ENCODE results near the gene SOX10. TPM values are rescaled to one million over a fixed set of nuclear protein-coding genes. Genes with fewer than 3 reads are reported as not detected.

Gene SOX10
- total RNA-seq, 1 experiment from 2014 or later: not detected

- POLR2A ChIA-PET: interaction anchor here (1.1 kb wide), 1 partner anchor 332 kb away, joined by 3 read pairs; no protein-coding TSS in a partner anchor
- intact Hi-C loops (cut with micrococcal nuclease): no loop called here
- RAD21 ChIA-PET (ENCODE audit: low non-redundant PET in 1 of 2, low total read pairs in 2 of 2, uncharacterized antibody in 2 of 2, unreplicated experiment in 2 of 2): no interaction called here
- Histone ChIP-seq H3K36me3 (ENCODE audit: control insufficient read depth in 1 of 2, insufficient read depth in 2 of 2, low read length in 2 of 2) (no peaks in the 10 kb centered on the region), H4K20me1 (ENCODE audit: insufficient read depth) (no peaks in the 10 kb centered on the region), H3K27me3 (ENCODE audit: insufficient read depth, low read length) (no peaks in the 10 kb centered on the region), H3K4me3 (replicated peaks in 1 of 2; ENCODE audit: low read depth in 1 of 2, low read length in 2 of 2) (no peak overlapping the region), H3K9ac (ENCODE audit: low read length) (no peak overlapping the region), H3K4me1 (ENCODE audit: control insufficient read depth in 1 of 2, insufficient read depth in 2 of 2, low read length in 2 of 2) (no peaks in the 10 kb centered on the region), H3K9me3 (ENCODE audit: control insufficient read depth in 1 of 2, insufficient read depth in 1 of 2, low read depth in 1 of 2, low read length in 2 of 2) (no peaks in the 10 kb centered on the region), H3K4me2 (ENCODE audit: low read length) (no peak overlapping the region), H3K9me2 (ENCODE audit: insufficient read depth) (no peaks in the 10 kb centered on the region), H3K79me2 (ENCODE audit: insufficient read depth, low read length) (no peaks in the 10 kb centered on the region), H2AFZ (ENCODE audit: low read depth, low read length, poor library complexity, severe bottlenecking) (no peak overlapping the region), H3K27ac (ENCODE audit: low read depth, low read length) (no peak overlapping the region)
- BruUV-seq (replicated peaks): no TSS peak
- no peak for DNase-seq (ENCODE audit: low read depth, low spot score)
- CTCF ChIA-PET: no interaction called here
- no peak for ATAC-seq
- TF ChIP-seq YY1 (IDR thresholded peaks at IDR 0.05; ENCODE audit: extremely low read depth, insufficient replicate concordance, low read depth, low read length) (no peak), REST (IDR thresholded peaks at IDR 0.05; ENCODE audit: low read depth) (no peak), ZNF274 (IDR thresholded peaks at IDR 0.05; ENCODE audit: low read depth, low read length) (no peak), EZH2 (IDR thresholded peaks at IDR 0.05) (no peak), CEBPB (IDR thresholded peaks at IDR 0.05; ENCODE audit: low read depth) (no peak), SRF (IDR thresholded peaks at IDR 0.05; ENCODE audit: low read depth) (no peak)
These were observed 22.6 kb upstream of the SOX10 start for GRCh38 chr22:38006906-38007305.

DNA sequence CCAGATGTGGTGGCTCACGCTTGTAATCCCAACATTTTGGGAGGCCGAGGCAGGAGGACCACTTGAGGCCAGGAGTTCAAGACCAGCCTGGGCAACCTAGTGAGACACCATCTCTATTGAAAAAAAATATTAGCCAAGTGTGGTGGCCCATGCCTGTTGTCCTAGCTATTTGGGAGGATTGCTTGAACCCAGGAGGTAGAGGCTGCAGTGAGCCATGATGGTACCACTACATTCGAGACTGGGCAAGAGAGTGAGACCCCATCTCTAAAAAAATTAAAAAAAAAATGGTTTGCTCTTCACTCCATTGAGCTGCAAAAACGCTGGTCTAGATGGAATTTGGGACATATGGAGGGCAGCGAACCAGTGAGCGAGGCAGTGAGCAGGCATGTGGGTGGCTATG is 21.6 kb upstream of the SOX10 start:
- H3K79me2 ChIP-seq (ENCODE audit: insufficient read depth, low read length): no peaks in the 10 kb centered on the region
- H3K4me3 ChIP-seq (replicated peaks in 1 of 2; ENCODE audit: low read depth in 1 of 2, low read length in 2 of 2): no peak overlapping the region
- no peaks in the 10 kb centered on the region for H4K20me1 ChIP-seq (ENCODE audit: insufficient read depth)
- DNase-seq (ENCODE audit: low read depth, low spot score): no peak
- H3K9ac ChIP-seq (ENCODE audit: low read length): no peak overlapping the region
- no peak overlapping the region for H3K4me2 ChIP-seq (ENCODE audit: low read length)
- H2AFZ ChIP-seq (ENCODE audit: low read depth, low read length, poor library complexity, severe bottlenecking): no peak overlapping the region
- H3K9me2 ChIP-seq (ENCODE audit: insufficient read depth): no peaks in the 10 kb centered on the region
- intact Hi-C loops (cut with micrococcal nuclease): no loop called here
- CTCF ChIA-PET: no interaction called here
- RAD21 ChIA-PET (ENCODE audit: low non-redundant PET in 1 of 2, low total read pairs in 2 of 2, uncharacterized antibody in 2 of 2, unreplicated experiment in 2 of 2): no interaction called here
- no peaks in the 10 kb centered on the region for H3K27me3 ChIP-seq (ENCODE audit: insufficient read depth, low read length)
- H3K36me3 ChIP-seq (ENCODE audit: control insufficient read depth in 1 of 2, insufficient read depth in 2 of 2, low read length in 2 of 2): no peaks in the 10 kb centered on the region
- ATAC-seq: no peak
- H3K4me1 ChIP-seq (ENCODE audit: control insufficient read depth in 1 of 2, insufficient read depth in 2 of 2, low read length in 2 of 2): peaks cover 0 to under 1% of the 10 kb centered on the region in 2 experiments; a peak in 1 of 4 replicates
- H3K9me3 ChIP-seq (ENCODE audit: control insufficient read depth in 1 of 2, insufficient read depth in 1 of 2, low read depth in 1 of 2, low read length in 2 of 2): no peaks in the 10 kb centered on the region
- no peak overlapping the region for H3K27ac ChIP-seq (ENCODE audit: low read depth, low read length)
- POLR2A ChIA-PET: interaction anchor here (1.1 kb wide), 1 partner anchor 331 kb away, joined by 3 read pairs; no protein-coding TSS in a partner anchor
- no TSS peak for BruUV-seq (replicated peaks)
- no peak for TF ChIP-seq SIN3A (IDR thresholded peaks at IDR 0.05; ENCODE audit: low read depth)
- no peak for TF ChIP-seq ZFX (IDR thresholded peaks at IDR 0.05)
- no peak for TF ChIP-seq CBX3 (IDR thresholded peaks at IDR 0.05; ENCODE audit: low read depth)
- TF ChIP-seq ZNF274 (IDR thresholded peaks at IDR 0.05; ENCODE audit: low read depth, low read length): no peak
- no peak for TF ChIP-seq EZH2 (IDR thresholded peaks at IDR 0.05)
- TF ChIP-seq FOSL1 (IDR thresholded peaks at IDR 0.05; ENCODE audit: low read depth): no peak
- TF ChIP-seq JUND (IDR thresholded peaks at IDR 0.05): no peak
- no peak for TF ChIP-seq REST (IDR thresholded peaks at IDR 0.05; ENCODE audit: low read depth)
- no peak for TF ChIP-seq ELF1 (IDR thresholded peaks at IDR 0.05; ENCODE audit: borderline replicate concordance, low read depth)
